Left colon (tissue), 2 donors: ENCODE measurements around the gene PLCB3. TPM values are rescaled to one million over a fixed set of nuclear protein-coding genes. Genes with fewer than 3 reads are reported as not detected.
"Not testable (repeated sequence)": the region's sequence is repeated elsewhere in the genome, so short reads cannot be mapped to it uniquely, and the experiment has no call there.

Experiments
- ATAC-seq: fragments of 200-7000 bp; cut with Tn5 transposase; one replicate; pipeline ENCODE4 v1.9.1; 2020; ENCODE audit warnings: mild to moderate bottlenecking, moderate library complexity
- DNase-seq, 2 donors: peaks; one replicate each; pipeline ENCODE4 v3.0.0-alpha.2; 2020
- intact Hi-C, 2 donors: fragments of 100-400 bp; cut with DNase I in 1 of 2; cut with micrococcal nuclease in 1 of 2; formaldehyde crosslinking; loops; one replicate each; pipeline versions ENCODE4 v1.11.2 to v1.14.0; 2022; cut with DNase I, micrococcal nuclease
- total RNA-seq, 2 donors: library from RNA; stranded (reverse); fragmentation: NEBNext Ultra II Directional; extraction: Animal tissue kit (Norgen Biotek cat#: 25700); gene quantifications; one replicate each; pipeline ENCODE4 v1.2.1, GENCODE V29; 2021
- donor health status: DM: no; HTN: no; CAD: no.
- donor health status: DM: yes; HTN: yes; CAD: no.

PLCB3 gene
- total RNA-seq, 2 donors from 2014 or later: 69.9 to 92.2 TPM

DNA sequence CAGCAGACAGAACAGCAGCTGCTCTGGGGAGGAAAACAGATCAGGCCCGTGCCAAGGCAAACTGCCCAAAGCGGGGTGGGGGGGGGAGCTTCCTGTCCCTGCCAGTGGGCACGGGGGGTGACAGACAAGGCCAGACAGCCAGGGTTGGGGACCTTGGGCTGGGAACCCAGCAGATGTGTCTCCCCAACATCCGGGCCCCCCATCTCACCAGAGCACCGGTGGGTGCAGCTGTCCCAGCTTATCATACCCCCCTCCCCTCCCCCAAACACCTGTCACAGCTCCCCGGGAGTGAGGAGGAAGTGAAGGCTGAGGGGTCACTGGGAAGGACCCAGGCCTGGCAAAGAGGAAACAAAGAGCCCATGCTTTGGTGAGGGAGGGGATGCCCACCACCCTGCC lies 5.9 kb upstream of the PLCB3 start:
- intact Hi-C loops: no loop called here
- ATAC-seq (no peak), DNase-seq (peak; percentile 71 to 72)

DNA sequence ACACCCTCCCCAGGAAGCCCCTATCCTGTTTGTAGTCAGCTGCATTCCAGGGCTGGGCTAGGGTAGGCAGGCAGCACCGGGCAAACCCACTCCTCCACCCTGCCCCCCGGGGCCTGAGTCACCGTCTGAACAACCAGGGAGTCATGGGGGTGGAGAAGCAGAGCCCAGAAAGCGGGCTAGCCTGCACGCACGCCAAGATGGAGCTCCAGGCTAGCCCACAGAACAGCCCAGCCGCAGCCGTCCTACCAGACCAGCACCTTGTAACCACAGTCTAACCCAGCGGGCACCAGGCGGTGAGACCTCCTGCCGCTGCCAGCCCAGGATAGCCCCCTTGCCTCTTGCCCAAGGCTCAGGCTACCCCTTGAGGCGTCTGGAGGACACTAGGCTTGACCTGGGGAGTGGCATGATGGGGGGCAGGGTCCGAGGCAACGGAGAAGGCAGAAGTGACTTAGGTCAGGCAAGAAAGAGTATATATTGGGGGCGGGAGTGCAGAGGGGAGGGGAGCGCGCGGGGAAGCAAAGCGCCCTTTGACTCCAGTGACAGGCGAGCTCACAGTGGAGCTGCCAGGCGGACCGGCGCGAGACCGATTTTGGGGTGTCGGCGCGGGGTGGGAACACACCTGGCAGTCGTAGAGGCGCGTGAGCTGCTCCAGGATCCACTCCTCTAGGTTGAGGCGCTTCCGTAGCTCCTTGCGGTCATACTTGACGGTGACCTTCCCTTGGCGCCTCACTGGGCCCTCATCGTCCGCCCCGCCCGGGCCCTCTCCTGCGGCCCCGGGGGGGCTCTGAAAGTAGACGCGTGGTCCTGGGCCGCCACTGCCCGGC lies 5.3 kb upstream of the PLCB3 start:
- intact Hi-C loops: no loop called here
- peak; percentile 2 for ATAC-seq

DNA sequence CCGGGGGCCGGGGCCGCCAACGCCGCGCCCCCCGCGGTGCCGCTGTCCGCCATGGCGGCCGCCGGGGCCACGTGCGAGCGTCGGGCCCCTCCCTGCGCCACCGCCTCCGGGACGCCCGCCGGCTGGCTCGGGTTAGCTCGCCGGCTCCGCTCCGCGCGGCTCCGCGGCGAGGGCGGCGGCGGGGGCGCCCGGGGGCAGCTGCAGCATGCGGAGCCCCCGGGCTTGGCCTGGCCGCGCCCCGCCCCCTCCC lies 4.8 kb upstream of the PLCB3 start:
- intact Hi-C loops, DNase-seq, ATAC-seq: not testable (repeated sequence)

More for the DNA sequence above, 5.3 kb upstream of the PLCB3 start:
- peak; percentile 76 to 86 for DNase-seq

DNA sequence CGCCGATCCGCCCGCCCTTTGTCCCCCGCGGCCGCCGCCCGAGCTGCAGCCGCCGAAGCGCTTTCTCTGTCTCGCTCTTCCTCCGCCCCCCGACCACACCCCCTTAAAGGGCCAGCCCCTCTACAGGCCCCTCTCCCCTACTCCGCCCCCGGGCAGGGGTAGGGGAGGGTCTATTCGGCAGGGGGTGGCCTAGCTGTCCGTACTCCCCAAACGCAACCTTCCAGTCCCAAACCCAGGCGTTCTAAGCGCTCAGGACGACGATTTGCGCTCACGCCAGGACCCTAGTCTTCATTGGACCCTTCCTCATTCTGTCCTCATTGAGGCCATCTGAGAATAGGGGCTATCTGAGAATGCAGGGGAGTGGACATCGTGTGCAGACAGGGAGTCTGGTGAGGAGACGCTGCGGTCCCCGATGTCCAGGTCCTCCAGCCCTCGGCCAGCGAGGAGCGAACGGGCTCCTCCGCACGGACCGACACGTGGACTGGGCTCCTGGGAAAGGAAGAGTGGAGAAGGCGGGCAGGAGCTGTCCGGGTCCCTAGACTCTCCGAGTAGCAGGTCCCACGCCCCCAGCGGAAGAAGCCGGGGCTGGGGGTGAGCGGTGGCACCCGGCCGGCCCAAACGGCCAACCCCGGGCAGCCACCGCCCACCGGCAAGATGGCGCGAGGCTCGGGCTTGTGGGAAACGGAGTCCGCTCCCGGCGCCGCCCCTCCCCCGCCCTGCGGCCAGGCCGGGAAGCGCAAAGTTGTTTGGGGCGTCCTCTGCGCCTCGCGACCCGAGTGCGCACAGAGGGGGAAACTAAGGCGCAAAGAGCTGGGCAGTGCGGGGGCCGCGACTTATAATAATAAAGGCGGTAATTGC lies 4.2 kb upstream of the PLCB3 start, which contains the start of gene PPP1R14B:
PPP1R14B (minus strand) TSS at position 73 of the 858 bp plus-strand sequence. CDS start 270 bp downstream, outside the sequence.
- DNase-seq (peak; percentile 90 to 94), ATAC-seq (peak; percentile 60)
- intact Hi-C loops: no loop called here

DNA sequence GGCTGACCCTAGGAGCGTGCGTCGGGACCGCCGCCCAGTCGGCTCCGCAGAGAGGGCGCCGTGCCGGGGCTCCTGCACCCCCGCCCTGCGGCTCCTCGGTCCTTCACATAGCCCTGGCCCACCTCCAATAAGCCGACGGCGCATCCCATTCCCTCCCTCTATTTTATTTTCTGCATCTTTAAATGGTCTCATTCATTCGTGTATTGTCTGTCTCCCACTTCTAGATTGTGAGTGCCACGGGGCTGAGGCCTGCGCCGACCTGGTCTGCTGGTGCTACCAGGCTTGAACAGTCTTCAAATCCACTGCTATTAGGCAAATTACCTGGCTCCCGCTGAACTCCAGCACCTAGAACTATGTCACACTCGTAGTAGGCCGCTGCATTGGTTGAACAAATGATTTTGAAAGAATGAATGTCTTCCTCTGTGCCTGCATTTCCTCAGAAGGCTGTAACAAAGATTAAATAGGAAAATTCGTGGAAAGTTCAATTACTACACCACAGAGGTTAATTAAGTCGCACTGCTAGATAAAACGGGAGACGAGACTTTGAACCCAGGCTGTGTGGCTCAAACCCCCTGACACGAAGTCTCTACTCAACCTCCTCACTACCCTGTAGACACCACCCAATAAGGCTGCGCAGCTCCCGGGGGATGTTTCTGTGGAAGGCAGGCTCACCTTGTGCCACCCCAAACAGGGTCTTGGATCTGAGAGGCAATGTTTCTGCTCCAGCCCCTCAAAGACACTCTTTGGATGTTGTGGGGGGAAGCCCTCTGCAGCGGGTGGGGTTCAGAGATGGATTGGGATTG lies 3.4 kb upstream of the PLCB3 start:
- ATAC-seq (no peak), DNase-seq (peak in 1 of 2 donors; percentile 40)
- intact Hi-C loops: no loop called here

DNA sequence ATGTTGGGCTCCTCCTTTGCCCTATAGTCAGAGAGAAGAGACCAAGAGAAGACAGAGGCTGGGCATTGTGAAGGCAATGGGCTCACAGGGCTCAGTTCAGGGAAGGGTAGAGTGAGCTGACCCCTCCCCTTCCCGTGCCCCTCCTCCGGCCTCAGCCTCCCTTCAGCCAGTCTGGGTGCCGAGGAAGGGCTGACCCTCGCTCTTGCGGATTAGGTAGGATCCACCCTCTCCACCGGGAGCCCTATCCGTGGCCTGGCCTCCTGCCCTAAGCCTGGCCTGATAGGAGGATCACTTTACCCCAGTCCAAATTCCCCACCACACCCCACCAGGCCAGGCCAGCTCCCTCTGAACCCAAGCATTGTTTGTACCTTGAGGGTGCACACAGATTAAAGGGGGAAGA lies 2.8 kb upstream of the PLCB3 start:
- intact Hi-C loops: no loop called here
- ATAC-seq: no peak
- no peak for DNase-seq

DNA sequence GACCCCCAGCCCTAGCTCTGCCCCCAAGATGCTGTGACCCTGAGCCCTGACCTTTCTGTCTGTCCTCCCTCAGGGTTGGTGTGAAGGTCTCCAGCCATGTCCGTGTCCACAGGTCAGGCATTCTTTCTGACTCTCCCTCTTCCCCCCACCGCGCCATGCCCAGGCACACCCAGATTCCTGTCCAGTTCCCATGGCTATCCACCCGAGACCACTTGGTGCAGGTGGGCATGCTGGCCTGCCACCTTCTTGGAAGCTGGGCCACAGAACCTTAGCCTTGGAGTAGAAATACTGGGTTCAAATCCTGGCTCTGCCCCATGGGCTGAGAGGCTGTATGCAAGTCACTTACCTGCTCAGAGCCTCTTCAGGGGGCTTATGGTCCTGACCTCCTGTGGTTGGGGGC lies 2.3 kb upstream of the PLCB3 start:
- no peak for ATAC-seq
- intact Hi-C loops: no loop called here
- no peak for DNase-seq

DNA sequence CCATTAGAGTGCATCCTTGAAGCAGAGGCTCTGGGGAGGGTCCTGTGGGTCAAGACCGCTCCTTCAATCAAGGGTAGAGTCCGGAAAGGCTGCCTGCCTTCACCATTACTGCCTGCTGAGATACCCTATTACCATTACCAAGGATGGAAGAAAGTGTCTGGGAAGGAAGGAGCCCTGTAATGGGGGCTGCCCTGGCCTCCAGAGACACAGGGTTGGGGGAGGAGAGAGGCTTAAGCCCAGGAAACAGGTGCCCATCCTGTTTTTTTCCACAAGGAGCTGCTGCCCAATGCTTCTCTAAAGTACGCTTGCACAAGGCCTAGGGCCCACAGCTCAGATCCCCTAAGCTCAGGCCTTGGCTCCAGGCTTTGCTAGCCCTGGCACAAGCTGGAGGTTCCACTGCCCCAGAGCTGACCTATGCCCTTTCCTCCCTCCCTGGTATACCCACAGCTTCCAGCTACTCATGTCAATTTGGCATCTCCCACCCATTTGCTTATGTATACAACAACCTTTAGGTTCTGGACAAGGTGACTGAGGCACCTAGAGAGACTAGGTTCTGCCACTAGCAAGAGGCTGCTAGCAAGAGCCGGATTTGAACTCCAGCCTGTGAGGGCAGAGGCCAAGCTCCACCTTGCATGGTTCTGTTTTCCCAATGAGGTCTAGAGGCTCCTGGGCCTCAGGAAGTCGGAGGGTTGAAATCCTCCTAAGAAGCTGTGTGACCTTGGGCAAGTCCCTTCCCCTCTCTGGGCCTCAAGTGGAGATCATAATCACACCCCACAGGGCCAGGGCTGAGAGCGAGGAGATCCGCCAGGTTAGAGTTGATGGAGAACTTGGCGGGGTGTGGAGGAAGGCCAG lies 1.5 kb upstream of the PLCB3 start:
- no peak for ATAC-seq
- DNase-seq: no peak
- intact Hi-C loops: no loop called here

DNA sequence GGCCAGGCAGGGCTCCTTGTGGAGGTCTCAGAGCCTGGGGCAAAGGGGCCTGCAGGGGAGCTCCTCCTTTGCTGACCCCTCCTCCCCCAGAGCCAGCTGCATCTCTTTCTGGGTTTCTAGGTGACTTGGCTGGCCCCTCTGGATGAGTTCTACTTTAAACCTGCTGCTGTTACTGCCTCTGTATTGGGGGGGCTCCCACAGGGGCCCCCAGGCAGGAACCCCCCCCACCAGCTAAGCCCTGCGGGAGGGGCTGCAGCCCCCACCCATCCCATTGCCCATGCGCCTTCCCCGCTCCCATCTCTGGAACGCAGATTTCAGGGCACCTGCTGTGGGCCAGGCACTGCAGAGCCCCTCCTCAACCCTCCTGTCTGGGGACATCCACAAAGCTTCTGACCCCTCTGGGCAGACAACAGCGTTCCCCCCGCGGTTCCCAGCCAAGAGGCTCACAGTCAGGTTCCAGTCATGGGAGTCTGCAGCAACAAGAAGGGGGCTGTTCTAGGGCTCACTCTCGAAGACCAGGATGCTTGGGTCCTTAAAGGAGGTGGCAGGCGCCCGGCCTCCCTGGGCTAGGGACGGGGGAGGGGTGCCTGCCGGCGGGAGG lies 815 bp upstream of the PLCB3 start:
- DNase-seq (no peak), ATAC-seq (no peak)
- intact Hi-C loops: no loop called here

DNA sequence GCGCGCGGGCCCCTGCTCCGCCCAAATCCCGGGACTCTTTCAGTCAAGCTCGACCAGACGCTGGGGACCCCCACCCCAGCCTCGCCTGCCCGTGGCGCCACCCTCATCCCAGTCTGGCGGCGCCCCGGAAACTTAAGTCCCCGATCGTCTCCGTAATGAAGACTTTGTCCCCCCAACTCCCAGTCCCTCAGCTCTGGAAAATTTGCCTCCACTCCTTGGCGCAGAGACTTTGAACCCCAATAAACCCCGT lies 348 bp downstream of the PLCB3 start:
- ATAC-seq: peak; percentile 0
- intact Hi-C loops: no loop called here
- no peak for DNase-seq

DNA sequence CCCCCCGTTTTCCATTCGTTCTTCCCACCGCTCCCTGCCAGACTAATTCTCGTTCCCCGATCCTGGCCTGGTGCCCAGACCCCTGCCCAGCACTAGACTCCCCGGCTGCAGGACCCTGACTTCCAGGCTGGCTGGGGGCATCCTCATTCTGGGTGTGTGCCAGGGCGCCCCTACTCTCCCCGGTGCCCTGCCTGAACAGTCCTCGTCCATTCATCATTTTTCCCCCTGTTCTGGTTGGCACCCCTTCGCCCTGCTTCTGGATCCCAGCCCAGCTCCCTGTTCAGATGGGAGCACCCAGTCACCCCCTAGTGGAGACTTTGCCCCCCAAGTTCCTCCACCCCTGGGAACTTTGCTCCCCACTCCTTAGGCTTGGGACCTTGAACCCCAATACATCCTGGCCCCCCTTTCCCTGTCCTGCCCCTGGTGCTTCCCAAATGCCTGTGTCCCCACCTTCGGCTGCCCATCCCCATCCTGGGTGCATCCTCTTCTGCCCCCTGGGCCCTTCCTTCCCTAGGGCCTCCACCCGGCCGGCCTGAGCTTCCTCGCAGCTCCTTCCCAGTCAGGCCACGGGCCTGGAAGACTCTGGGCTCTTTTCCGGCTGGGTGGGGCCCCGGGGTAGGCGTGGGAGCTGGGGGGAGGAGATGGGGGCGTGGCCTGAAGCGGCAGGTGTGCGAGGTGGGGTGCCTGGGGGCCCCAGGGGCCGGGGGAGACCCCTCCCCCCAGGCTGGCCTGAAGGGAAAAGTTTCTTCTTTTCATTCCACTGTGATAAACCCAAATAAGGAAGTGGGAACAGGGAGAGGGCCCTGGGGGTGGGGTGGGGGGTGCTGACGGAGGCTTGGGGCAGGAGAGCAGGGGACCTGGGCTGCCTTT lies 908 bp downstream of the PLCB3 start:
- intact Hi-C loops: no loop called here
- ATAC-seq (peak; percentile 81), DNase-seq (peak; percentile 89 to 91)

DNA sequence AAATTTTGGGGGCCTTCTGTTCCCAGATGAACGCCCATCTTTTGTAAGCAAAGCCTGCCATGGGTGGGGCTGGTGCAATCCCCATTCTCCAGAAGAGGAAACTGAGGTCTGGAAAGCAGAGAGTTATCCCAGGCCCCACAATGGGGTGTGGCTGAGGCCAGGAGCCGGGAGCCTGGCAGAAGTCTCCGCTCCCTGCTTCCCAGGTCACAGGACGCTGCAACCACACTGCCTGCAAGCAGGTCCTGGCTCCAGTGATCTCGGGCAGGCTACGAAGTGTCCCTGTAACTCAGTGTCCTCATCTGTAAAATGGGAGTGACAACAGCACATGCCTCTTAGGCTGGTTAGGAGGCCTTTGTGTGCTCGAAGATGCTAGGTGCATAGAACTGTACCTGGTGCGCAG lies 1.7 kb downstream of the PLCB3 start:
- no peak for ATAC-seq
- intact Hi-C loops: no loop called here
- no peak for DNase-seq

DNA sequence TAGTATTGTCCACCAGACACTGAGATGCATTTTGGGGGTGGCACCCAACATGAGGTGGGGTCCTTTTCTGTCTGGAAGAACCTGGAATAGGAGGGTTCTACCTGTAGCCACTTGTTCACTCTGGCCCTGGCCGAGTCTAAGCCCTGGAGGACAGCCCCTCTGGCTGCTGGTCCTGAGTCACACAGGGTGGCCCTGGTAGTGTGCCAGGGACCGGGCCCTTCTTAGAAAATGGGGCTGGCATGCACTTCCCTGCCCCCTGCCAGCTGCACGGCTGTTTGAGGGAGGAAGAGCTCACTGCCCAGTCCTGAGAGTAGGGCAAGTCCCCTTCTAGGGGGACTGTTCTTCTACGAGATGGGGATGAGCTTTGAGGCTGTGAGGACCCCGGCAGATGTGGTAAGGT lies 2.2 kb downstream of the PLCB3 start:
- intact Hi-C loops: no loop called here
- no peak for ATAC-seq
- no peak for DNase-seq

DNA sequence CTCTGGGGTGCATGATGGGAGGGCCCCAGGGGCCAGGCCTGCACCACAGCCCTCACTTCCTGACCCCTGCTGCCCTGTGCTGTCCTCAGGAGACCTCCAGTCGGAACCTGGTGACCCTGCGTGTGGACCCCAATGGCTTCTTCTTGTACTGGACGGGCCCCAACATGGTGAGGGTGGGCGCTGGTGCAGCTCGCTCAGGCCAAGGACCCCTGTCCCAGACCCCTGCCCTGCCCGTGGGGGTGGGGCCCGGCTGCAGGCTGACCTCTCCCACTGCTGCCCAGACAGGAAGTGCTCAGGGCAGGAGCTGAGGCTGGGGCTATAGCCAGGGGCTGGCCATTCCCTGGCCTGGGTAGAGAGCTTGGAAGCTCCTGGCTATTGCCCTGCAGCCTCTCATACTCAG lies 3.0 kb downstream of the PLCB3 start:
- ATAC-seq (no peak), DNase-seq (no peak)
- intact Hi-C loops: no loop called here

DNA sequence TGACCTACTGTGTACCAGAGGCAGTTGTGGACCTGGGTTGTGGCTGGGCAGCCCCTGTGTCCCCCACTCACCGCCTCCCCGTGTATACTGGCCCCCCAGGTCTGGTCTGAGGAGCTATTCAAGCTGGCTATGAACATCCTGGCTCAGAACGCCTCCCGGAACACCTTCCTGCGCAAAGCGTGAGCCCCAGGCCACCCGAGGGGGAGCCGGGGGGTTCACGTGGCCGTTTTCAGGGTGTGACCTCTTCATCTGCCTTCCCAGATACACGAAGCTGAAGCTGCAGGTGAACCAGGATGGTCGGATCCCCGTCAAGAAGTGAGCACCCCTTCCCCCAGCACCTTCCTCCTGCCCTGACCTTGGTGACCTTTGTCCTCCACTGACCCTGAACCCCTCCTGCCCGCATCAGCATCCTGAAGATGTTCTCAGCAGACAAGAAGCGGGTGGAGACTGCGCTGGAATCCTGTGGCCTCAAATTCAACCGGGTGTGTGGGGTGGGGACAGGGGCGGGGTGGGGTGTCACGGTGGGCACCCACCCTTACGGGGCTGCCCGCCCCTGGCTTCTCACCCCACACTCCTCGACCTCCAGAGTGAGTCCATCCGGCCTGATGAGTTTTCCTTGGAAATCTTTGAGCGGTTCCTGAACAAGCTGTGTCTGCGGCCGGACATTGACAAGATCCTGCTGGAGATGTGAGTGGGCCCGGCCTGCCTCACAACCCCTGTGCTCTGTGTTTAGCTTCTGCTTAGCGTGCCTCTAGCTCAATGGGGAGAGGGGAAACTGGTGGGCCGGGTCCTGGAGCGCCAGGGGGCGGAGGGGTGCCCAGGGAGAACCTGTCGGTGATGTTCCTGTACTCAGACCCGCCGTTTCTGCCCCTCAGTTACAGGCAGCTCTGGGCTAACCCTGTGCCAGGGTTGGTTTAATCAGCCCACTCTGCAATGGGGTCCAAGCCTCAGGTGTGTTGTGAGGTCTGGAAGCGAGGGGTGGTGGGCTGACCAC lies 4.1 kb downstream of the PLCB3 start:
- intact Hi-C loops: no loop called here
- ATAC-seq (no peak), DNase-seq (no peak)

DNA sequence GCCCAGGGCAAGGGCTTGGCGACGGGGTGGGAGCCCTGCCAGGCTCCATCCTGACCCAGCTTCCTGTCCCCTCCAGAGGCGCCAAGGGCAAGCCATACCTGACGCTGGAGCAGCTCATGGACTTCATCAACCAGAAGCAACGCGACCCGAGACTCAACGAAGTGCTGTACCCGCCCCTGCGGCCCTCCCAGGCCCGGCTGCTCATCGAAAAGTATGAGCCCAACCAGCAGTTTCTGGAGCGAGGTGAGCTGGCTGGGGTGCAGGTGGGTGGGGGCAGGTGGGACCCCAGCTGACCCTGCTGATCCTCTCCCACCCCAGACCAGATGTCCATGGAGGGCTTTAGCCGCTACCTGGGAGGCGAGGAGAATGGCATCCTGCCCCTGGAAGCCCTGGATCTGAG lies 5.0 kb downstream of the PLCB3 start:
- intact Hi-C loops: no loop called here
- ATAC-seq (no peak), DNase-seq (no peak)
